ENCODE results near the gene SLC39A1.
"Not testable (repeated sequence)": the region's sequence is repeated elsewhere in the genome, so short reads cannot be mapped to it uniquely, and the experiment has no call there.

The SLC39A1 gene, protein sequence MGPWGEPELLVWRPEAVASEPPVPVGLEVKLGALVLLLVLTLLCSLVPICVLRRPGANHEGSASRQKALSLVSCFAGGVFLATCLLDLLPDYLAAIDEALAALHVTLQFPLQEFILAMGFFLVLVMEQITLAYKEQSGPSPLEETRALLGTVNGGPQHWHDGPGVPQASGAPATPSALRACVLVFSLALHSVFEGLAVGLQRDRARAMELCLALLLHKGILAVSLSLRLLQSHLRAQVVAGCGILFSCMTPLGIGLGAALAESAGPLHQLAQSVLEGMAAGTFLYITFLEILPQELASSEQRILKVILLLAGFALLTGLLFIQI

GRCh38 chr1:153963030-153963849 lies at the start of gene SLC39A1:
Gene SLC39A1 (minus strand): TSS chr1:153963537. CDS start chr1:153962715, 822 bp downstream.
- DNase-seq (ENCODE audit: low spot score) = peak; percentile 97

- DNase-seq (ENCODE audit: low spot score) = not testable (repeated sequence)
These were observed 49.2 kb upstream of the SLC39A1 start for GRCh38 chr1:154012543-154012942.

DNA sequence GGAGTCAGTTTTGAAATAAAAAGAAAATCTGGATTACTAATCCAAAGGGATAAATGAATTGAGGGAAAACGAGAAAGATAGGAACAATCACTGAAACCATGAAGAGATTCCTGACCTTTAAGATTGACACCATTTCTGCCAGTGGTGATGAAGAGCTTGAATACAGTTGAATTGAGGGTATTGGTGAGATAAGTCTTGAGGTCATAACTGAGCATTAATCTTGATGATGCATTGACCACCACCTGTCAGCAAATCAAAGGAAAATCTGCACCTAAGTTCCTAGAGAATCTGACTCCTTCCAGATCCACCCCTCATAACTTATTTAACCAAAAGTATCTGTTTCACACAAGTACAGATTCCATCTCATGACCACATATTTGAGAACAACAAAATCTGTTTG lies 48.8 kb upstream of the SLC39A1 start:
- DNase-seq (ENCODE audit: low spot score) = no peak

GRCh38 chr1:154006136-154006535 lies 42.8 kb upstream of the SLC39A1 start:
- no peak for DNase-seq (ENCODE audit: low spot score)

GRCh38 chr1:154000420-154000819 lies 37.1 kb upstream of the SLC39A1 start:
- DNase-seq (ENCODE audit: low spot score) = no peak

DNA sequence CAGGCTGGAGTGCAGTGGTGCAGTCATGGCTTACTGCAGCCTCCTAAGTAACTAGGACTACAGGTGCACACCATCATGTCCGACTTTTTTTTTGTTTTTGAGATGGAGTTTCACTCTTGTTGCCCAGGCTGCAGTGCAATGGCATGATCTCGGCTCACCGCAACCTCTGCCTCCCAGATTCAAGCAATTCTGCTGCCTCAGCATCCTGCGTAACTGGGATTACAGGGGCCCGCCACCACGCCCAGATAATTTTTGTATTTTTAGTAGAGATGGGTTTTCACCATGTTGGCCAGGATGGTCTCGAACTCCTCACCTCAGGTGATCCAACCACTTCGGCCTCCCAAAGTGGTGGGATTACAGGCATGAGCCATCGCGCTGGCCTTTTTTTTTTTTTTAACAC lies 33.5 kb upstream of the SLC39A1 start:
- not testable (repeated sequence) for DNase-seq (ENCODE audit: low spot score)

GRCh38 chr1:153995640-153996039 lies 32.3 kb upstream of the SLC39A1 start:
- no peak for DNase-seq (ENCODE audit: low spot score)

DNA sequence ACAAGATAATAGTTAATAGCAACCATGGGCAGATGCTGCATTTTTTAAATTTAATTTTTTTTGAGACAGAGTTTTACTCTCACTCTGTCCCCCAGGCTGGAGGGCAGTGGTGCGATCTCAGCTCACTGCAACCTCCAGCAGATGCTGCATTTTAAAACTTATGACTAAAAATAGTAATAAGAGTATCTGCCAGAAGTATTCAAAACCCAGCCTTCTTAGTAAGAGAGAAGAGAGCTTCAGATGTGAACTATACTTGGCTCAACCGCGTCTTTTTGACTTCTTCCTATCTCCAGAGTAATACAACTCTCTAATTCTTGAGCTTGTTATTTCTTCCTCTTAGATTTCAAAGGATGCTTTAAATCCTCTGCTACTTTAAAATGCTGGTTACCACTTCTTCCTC lies 31.9 kb upstream of the SLC39A1 start:
- no peak for DNase-seq (ENCODE audit: low spot score)

- DNase-seq (ENCODE audit: low spot score) = no peak
These were observed 28.5 kb upstream of the SLC39A1 start for GRCh38 chr1:153991806-153992205.

DNA sequence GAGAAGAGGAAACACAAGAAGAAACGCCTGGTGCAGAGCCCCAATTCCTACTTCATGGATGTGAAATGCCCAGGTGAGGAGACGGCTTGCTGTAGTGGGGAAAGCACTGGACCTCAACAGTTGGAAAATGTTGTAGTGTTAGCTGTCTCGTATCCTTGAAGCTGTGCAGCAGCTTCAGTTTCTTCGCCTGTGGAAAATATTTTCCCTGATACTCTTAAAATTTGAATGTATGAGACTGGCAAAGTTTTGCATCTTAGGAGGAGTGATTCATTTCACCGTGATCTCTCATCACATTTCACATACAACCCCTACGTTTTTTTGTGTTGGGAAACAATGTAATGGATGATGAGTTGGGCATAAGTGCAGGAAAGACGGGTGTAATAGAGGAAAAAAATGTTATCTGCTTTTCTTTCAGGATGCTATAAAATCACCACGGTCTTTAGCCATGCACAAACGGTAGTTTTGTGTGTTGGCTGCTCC lies 27.9 kb upstream of the SLC39A1 start:
- DNase-seq (ENCODE audit: low spot score) = no peak

DNA sequence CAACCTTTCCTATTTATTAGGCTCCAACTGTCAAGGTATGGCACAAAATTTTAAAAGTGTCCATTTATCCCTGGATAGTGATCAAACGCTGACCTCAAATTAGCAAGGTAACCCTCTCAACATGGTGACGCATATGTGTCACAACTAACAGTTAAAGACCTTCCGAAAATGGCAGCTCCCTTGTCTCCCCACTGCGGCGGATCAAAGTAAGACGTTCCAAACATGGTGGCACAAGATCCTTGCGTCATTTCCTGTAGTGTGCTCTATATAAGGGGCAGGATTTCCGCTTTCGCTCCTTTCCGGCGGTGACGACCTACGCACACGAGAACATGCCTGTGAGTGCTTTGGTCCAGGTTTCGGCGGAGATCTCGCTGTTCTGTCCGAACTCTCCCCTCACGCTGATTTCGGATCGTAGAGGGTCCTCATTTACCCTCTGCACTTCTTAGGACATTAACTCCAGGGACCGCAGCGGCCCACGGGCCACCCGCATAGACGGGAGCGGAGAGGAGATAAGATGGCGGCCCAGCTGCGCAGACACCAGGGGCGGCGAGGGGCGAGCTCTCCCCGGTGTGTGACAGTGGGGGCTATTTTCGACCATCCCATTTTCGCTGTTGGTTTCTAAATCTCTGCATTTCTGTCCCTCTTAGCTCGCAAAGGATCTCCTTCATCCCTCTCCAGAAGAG lies 27.3 kb upstream of the SLC39A1 start, which contains the start of gene RPS27:
TSS of gene RPS27 (plus strand) at position 295 of the 683 bp plus-strand sequence. CDS start at position 330, 35 bp downstream.
- peak; percentile 94 for DNase-seq (ENCODE audit: low spot score)

- DNase-seq (ENCODE audit: low spot score) = no peak
These were observed 24.3 kb upstream of the SLC39A1 start for GRCh38 chr1:153987621-153988020.

DNA sequence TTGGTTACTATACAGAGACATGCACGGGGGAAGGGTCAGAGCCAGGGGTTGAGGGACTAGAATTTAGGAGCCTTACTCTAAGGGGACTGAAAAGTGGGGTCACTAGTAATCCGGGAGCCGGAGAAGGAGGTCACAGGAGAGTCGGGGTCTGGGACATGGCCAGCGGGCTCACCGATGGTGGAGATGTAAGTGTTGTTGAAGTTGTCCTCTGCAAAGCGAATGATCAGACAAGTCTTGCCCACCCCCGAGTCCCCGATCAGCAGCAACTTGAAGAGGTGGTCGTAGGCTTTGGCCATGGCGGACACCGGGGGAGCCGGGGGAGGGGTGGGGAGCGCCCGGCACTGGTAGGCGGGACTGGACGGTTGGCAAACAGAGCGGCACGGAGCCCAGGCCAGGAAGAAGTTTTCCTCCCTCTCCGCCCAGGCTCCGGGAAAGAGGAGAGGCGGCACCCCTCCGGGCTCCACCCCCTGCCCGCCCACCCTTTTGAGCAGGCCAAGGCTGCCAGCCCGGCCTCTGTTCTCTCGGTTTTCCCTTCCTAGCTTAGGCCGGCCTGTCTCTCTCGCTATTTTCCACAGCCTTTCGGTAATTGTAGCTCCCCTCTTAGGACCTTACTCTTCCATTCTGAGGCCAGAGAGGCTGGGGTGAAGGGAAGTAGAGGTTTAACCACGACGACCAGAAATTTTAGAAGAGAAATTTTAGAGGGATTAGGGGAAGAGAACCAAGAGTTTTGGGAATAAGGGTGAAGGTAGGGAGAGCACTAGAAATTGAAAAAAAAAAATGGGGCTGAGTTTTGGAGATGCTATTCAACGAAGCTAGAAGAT lies 22.8 kb upstream of the SLC39A1 start, which contains the start of gene RAB13:
TSS of gene RAB13 (minus strand) at position 399 of the 821 bp plus-strand sequence. CDS start at position 296, 103 bp downstream.
- peak; percentile 87 for DNase-seq (ENCODE audit: low spot score)

- DNase-seq (ENCODE audit: low spot score) = no peak
These were observed 22.1 kb upstream of the SLC39A1 start for GRCh38 chr1:153985341-153985912.

DNA sequence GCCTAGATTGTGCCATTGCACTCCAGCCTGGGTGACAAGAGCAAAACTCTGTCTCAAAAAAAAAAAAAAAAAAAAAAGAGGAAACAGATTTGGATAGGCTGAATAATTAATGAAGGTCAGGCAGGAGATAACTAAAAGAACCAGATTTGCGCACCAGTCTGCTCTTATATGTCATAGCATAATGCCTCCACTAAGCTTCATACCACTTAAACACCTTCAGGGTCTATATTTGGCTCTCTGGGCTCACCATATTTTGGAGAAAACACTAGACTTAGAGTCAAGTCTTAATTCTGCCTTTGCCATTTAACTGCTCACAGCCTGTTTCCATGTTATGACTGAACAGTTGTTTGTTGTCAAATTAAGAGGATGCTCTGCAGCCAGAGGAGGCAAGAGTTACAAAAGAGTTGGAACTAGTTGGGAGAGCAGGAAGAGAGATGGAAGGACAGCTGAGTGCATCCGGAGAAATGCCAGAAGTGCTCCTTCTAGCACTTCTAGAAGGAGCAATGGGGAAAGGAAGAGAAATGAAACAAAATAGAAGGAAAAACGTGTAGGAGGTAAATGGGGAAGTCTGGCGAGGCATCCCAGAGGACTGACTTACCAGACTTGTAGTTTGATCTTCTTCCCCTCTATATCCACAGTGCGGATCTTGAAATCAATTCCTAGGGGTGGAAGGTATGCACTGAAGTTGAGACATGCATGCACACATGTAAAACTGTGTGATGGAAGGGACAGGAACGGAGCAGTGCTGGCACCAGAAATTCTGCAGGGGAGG lies 21.0 kb upstream of the SLC39A1 start:
- DNase-seq (ENCODE audit: low spot score) = no peak

DNA sequence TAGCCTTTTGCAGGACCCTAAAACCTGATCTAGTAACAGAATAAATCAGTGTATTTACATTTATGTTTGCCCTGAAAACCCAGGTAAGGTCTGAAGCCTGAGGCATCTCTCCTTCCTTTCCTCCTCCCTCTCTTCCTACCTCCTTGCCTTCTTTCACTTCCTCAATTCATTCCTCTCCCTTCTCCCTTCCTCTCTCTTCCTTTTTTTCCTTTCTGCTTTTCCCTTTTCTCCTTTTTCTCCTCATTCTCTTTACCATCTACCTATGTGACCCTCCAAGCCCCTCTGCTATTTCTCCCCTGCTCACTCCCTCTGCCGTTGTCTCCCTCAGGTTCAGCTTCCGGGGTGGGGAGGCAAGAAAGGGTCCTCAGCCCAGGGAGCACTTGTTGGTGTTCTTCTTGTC lies 18.4 kb upstream of the SLC39A1 start:
- DNase-seq (ENCODE audit: low spot score) = not testable (repeated sequence)

- not testable (repeated sequence) for DNase-seq (ENCODE audit: low spot score)
These were observed 15.8 kb upstream of the SLC39A1 start for GRCh38 chr1:153979091-153979490.

DNA sequence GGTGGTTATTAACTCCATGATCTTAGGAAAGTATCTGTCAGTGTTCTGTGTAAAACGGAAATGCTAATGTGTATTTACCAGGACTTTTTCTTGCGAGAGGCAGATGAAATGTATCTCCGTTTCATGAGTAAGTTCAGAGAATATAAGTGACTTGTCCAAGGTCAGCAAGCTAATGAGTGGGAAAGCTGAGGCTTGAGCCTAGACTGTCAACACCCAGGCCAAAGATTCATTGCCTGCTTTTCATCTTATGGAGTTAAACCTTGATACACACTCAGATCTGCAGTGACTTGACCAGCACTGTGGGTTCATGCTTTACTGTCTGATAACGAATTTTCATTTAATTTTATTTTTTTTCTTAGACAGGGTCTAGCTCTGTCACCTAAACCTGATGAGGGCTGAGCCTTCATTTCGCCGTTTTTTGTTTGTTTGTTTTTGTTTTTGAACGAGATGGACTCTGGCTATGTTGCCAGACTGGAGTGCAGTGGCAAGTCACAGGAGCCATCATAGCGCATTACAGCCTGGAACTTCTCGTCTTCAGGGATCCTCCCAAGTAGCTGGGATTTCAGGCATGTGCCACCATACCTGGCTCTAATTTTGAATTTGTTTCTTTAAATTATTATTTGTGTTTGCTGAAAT lies 15.1 kb upstream of the SLC39A1 start:
- DNase-seq (ENCODE audit: low spot score) = no peak
